Subcutaneous adipose tissue (tissue), 4 donors: ENCODE results near the gene ERBB4. TPM values are rescaled to one million over a fixed set of nuclear protein-coding genes. Genes with fewer than 3 reads are reported as not detected.

Source experiments
- total RNA-seq, 4 donors: library from RNA; depleted of rRNA; stranded (reverse); fragments of >200 nt; gene quantifications; one replicate each; pipeline ENCODE4 v1.1.0, GENCODE V29; 2016
- TF ChIP-seq, protein P1 (sequence below): fragments of 450-650 bp; IDR thresholded peaks from one replicate; pipeline ENCODE4 v1.5.1; 2016; ENCODE audit warnings: low read depth, mild to moderate bottlenecking, control low read depth, antibody characterized with exemption, moderate library complexity

ERBB4 gene
- total RNA-seq, 4 donors from 2014 or later, result 0.17 to 1.5 (median 0.71) TPM

DNA sequence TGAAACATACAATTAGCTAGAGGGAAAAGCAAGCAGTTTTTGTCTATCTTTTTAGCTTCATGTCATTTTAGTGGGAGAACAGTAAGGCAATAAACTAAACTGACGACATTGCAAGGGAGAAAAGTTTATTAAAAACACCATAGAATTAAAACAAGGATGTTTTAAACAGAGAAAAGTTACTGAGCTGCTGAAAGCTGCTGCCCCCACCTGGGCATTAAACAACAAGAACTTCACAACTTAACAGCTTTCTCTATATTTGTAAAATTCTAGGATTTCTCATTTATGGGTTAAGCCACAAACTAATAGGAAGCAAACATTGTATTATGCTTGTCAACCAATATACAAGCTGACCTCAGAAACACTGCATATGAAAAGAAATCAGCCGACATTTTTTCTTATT lies 289.2 kb downstream of the ERBB4 start:
- TF ChIP-seq, protein P1, sequence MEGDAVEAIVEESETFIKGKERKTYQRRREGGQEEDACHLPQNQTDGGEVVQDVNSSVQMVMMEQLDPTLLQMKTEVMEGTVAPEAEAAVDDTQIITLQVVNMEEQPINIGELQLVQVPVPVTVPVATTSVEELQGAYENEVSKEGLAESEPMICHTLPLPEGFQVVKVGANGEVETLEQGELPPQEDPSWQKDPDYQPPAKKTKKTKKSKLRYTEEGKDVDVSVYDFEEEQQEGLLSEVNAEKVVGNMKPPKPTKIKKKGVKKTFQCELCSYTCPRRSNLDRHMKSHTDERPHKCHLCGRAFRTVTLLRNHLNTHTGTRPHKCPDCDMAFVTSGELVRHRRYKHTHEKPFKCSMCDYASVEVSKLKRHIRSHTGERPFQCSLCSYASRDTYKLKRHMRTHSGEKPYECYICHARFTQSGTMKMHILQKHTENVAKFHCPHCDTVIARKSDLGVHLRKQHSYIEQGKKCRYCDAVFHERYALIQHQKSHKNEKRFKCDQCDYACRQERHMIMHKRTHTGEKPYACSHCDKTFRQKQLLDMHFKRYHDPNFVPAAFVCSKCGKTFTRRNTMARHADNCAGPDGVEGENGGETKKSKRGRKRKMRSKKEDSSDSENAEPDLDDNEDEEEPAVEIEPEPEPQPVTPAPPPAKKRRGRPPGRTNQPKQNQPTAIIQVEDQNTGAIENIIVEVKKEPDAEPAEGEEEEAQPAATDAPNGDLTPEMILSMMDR, result no peak

DNA sequence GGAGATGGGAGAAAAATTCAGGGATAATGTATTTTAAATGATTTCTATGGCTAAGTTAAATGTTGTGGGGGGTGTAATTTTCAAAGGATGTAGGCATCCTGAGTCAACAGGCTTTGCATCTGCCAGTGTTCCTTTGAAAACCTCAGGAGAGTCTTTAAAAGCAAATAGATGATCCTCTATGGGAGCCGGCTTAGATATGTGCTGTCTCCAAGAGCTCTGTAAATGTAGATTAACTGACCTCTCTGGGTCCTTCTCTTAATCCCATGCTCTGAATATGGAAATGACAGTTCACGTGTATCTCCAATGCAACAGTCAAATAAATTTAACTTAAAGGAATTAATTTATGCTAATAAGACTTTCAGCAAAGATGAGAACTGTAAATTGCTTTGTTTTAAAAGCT lies 292.7 kb downstream of the ERBB4 start:
- TF ChIP-seq, protein P1, result no peak

DNA sequence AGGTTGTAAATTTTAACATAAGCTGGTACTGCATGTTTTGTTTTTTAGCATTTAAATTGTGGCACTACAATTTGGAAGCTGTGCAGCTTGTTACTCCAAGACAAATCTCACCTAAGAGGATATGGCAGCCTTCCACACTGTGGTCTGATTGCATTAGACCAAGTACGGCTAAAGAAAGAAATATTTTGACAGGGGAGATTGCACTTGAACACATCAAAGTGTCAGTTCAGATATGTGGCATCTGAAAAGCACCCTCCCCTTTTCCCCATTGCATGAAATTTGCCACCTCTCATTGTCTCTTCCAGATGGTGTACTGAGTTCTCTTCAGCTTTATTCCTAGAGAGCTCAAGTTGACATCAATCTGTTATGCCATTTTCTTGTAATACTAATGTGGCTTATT lies 295.9 kb downstream of the ERBB4 start:
- TF ChIP-seq, protein P1, result no peak

DNA sequence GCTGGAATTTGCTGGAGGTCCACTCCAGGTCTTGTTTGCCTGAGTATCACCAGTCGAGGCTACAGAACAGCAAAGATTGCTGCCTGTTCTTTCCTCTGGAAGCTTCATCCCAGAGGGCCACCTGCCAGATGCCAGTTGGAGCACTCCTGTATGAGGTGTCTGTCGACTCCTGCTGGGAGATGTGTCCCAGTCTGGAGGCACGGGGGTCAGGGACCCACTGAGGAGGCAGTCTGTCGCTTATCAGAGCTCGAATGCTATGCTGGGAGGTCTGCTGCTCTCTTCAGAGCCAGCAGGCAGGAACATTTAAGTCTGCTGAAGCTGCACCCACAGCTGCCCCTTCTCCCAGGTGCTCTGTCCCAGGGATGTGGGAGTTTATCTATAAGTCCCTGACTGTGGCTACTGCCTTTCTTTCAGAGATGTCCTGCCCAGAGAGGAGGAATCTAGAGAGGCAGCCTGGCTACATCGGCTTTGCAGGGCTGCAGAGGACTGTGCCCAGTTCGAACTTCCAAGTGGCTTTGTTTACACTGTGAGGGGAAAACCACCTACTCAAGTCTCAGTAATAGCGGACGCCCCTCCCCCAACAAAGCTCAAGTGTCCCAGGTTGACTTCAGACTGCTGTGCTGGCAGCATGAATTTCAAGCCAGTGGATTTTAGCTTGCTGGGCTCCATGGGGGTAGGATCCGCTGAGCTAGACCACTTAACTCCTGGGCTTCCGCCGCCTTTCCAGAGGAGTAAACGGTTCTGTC lies 301.1 kb downstream of the ERBB4 start:
- TF ChIP-seq, protein P1, result no peak

DNA sequence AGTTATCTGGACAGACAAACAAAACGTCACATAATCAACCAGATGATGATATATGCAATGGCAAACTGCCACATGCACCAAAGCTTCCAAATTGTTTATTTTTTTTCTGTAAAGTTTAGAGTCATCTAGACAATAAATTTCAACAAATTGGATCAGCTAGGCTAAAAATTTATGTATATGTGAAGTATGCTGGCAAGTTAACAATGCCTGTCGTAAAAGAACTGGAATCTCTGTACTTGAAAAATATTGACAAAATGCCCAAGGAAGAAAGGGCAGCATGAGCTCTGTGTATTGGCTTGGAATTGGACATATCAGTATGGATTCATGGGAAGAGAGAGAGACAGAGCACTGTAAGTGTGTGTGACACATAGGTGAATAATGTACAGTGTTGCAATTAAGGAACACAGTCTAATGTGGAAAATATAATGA lies 309.8 kb downstream of the ERBB4 start:
- TF ChIP-seq, protein P1, result no peak

DNA sequence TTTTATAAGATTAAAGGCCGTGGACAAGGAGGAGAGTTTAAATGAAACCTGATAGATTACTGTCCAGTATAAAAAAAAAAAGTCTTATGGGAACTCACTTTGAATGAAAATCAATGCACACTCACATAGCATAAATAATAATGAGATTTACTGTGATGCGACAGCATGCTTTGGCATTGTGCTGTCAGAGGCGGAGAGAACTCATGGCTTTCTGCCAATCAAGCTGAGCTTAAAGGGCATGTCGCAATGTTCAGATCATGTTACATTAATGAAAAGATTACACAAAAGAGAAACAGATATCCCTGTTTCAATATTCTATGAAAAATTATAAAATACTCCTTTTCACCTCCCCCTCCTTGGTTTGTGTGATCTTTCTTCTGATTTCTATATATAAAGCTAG lies 310.8 kb downstream of the ERBB4 start:
- TF ChIP-seq, protein P1, result no peak

- TF ChIP-seq, protein P1, result no peak
These were observed 312.5 kb downstream of the ERBB4 start for GRCh38 chr2:212226114-212226513.
